GM23248 (cell line): ENCODE measurements around the gene CNIH3.

Source experiments
- EZH2 ChIP-seq: fragments of 200-600 bp; sonication (generic); IDR thresholded peaks from 2 replicates; pipeline ENCODE4 v1.6.1; 2018; ENCODE audit warnings: antibody characterized with exemption, mild to moderate bottlenecking; ENCODE audit not compliant: insufficient read depth, poor library complexity, severe bottlenecking
- EZH2phosphoT487 ChIP-seq: fragments of 200-600 bp; sonication (generic); IDR thresholded peaks from 2 replicates; pipeline ENCODE4 v1.6.1; 2018; ENCODE audit warnings: antibody characterized with exemption, moderate library complexity, mild to moderate bottlenecking, low read depth; ENCODE audit not compliant: insufficient read depth

- TF ChIP-seq EZH2 (peak; percentile 85), EZH2phosphoT487 (no peak)
Measured at GRCh38 chr1:224616756-224617409, 766 bp downstream of the CNIH3 start.
